H9 (cell line): ENCODE data around the gene PARD3. TPM values are rescaled to one million over a fixed set of nuclear protein-coding genes. Genes with fewer than 3 reads are reported as not detected.

Source experiments
- DNase-seq: peaks from one replicate; pipeline ENCODE4 v3.0.0-alpha.2; 2017
- H2AFZ ChIP-seq: one replicate; pipeline ENCODE4 v1.6.1; 2013; ENCODE audit warnings: mild to moderate bottlenecking, low read length, control low read depth, moderate library complexity
- H2AK5ac ChIP-seq: 2 replicates; pipeline ENCODE4 v1.6.1; 2013; ENCODE audit warnings: low read length, control low read depth, mixed read lengths; ENCODE audit not compliant: insufficient read length
- H2BK120ac ChIP-seq: one replicate; pipeline ENCODE4 v1.6.1; 2013; ENCODE audit warnings: low read depth, mild to moderate bottlenecking, low read length, control low read depth, inconsistent platforms; ENCODE audit not compliant: poor library complexity, severe bottlenecking
- H2BK12ac ChIP-seq: 2 replicates; pipeline ENCODE4 v1.6.1; 2013; ENCODE audit warnings: low read length, control low read depth, mixed read lengths, low read depth; ENCODE audit not compliant: insufficient read length
- H2BK15ac ChIP-seq: 2 replicates; pipeline ENCODE4 v1.6.1; 2013; ENCODE audit warnings: low read depth, low read length, control low read depth
- H2BK20ac ChIP-seq: one replicate; pipeline ENCODE4 v1.6.1; 2013; ENCODE audit warnings: low read depth, mild to moderate bottlenecking, low read length, control low read depth, inconsistent platforms; ENCODE audit not compliant: poor library complexity, severe bottlenecking
- H2BK5ac ChIP-seq: 2 replicates; pipeline ENCODE4 v1.6.1; 2013; ENCODE audit warnings: low read length, control low read depth, mixed read lengths; ENCODE audit not compliant: insufficient read length
- H3K14ac ChIP-seq: 2 replicates; pipeline ENCODE4 v1.6.1; 2013; ENCODE audit warnings: low read length, control low read depth; ENCODE audit not compliant: insufficient read depth
- H3K18ac ChIP-seq: 2 replicates; pipeline ENCODE4 v1.6.1; 2013; ENCODE audit warnings: low read depth, mild to moderate bottlenecking, mixed read lengths, low read length, control low read depth; ENCODE audit not compliant: insufficient read length
- H3K23ac ChIP-seq: 2 replicates; pipeline ENCODE4 v1.6.1; 2013; ENCODE audit warnings: low read length, control low read depth, mixed read lengths, low read depth; ENCODE audit not compliant: insufficient read length
- H3K23me2 ChIP-seq: 2 replicates; pipeline ENCODE4 v1.6.1; 2013; ENCODE audit warnings: low read depth, mild to moderate bottlenecking, mixed read lengths, low read length, control low read depth; ENCODE audit not compliant: insufficient read length, poor library complexity, severe bottlenecking
- H3K27ac ChIP-seq: 2 replicates; pipeline ENCODE4 v1.5.1; 2013; ENCODE audit warnings: low read length, control low read depth, mixed read lengths, low read depth; ENCODE audit not compliant: insufficient read length
- H3K27me3 ChIP-seq: 2 replicates; pipeline ENCODE4 v1.6.1; 2013; ENCODE audit warnings: low read length, control low read depth, inconsistent platforms; ENCODE audit not compliant: insufficient read depth
- H3K4ac ChIP-seq: 2 replicates; pipeline ENCODE4 v1.6.1; 2013; ENCODE audit warnings: low read depth, mild to moderate bottlenecking, control low read depth, inconsistent platforms, low read length, moderate library complexity
- H3K4me1 ChIP-seq: 2 replicates; pipeline ENCODE4 v1.6.1; 2013; ENCODE audit warnings: low read length, control low read depth, inconsistent platforms; ENCODE audit not compliant: insufficient read depth
- H3K4me2 ChIP-seq: 2 replicates; pipeline ENCODE4 v1.6.1; 2013; ENCODE audit warnings: low read length, control low read depth, mixed read lengths; ENCODE audit not compliant: insufficient read length, insufficient read depth
- H3K56ac ChIP-seq: 2 replicates; pipeline ENCODE4 v1.6.1; 2013; ENCODE audit warnings: low read depth, mild to moderate bottlenecking, mixed read lengths, low read length, control low read depth; ENCODE audit not compliant: insufficient read length
- H3K79me1 ChIP-seq: 2 replicates; pipeline ENCODE4 v1.6.1; 2013; ENCODE audit warnings: low read depth, mild to moderate bottlenecking, moderate library complexity, low read length, control low read depth, inconsistent platforms; ENCODE audit not compliant: insufficient read depth, poor library complexity, severe bottlenecking
- H3K79me2 ChIP-seq: 2 replicates; pipeline ENCODE4 v1.6.1; 2013; ENCODE audit warnings: low read length, control low read depth, inconsistent platforms; ENCODE audit not compliant: insufficient read depth
- H3K9ac ChIP-seq: 2 replicates; pipeline ENCODE4 v1.6.1; 2013; ENCODE audit warnings: low read length, control low read depth, mixed read lengths; ENCODE audit not compliant: insufficient read length; ENCODE audit errors: extremely low read depth
- H3K9me3 ChIP-seq: one replicate; pipeline ENCODE4 v1.6.1; 2013; ENCODE audit warnings: low read depth, low read length, inconsistent platforms; ENCODE audit not compliant: control insufficient read depth
- H3T11ph ChIP-seq: one replicate; pipeline ENCODE4 v1.6.1; 2013; ENCODE audit warnings: mild to moderate bottlenecking, low read length, control low read depth, inconsistent platforms
- H4K20me1 ChIP-seq: one replicate; pipeline ENCODE4 v1.6.1; 2013; ENCODE audit not compliant: control insufficient read depth, insufficient read length, insufficient read depth
- H4K5ac ChIP-seq: 2 replicates; pipeline ENCODE4 v1.6.1; 2013; ENCODE audit warnings: low read depth, mild to moderate bottlenecking, mixed read lengths, low read length, control low read depth; ENCODE audit not compliant: insufficient read length
- H4K8ac ChIP-seq: replicated peaks from 2 replicates; pipeline ENCODE4 v1.6.1; 2013; ENCODE audit warnings: low read length, control low read depth, mixed read lengths, low read depth; ENCODE audit not compliant: insufficient read length
- H4K91ac ChIP-seq: 2 replicates; pipeline ENCODE4 v1.6.1; 2013; ENCODE audit warnings: low read depth, mild to moderate bottlenecking, moderate library complexity, mixed read lengths, low read length, control low read depth; ENCODE audit not compliant: insufficient read length
- H3K27ac Mint-ChIP-seq, 3 experiments: 2 replicates in 2 of 3; 3 replicates in 1 of 3; pipeline ENCODE4 v1.8.0; 2020 to 2021; ENCODE audit warnings: mixed read lengths in 3 of 3, mild to moderate bottlenecking in 1 of 3, moderate library complexity in 1 of 3
- H3K27me3 Mint-ChIP-seq: 2 replicates; pipeline ENCODE4 v1.8.0; 2021; ENCODE audit warnings: low read depth, mild to moderate bottlenecking, moderate library complexity, mixed read lengths
- H3K36me3 Mint-ChIP-seq, 3 experiments: 2 replicates in 2 of 3; 3 replicates in 1 of 3; pipeline ENCODE4 v1.8.0; 2020 to 2021; ENCODE audit warnings: low read depth in 3 of 3, mixed read lengths in 3 of 3; ENCODE audit not compliant: insufficient read depth in 1 of 3
- H3K4me1 Mint-ChIP-seq, 2 experiments: 2 replicates each; pipeline ENCODE4 v1.8.0; 2020; ENCODE audit warnings: mixed read lengths in 2 of 2
- H3K4me3 Mint-ChIP-seq, 2 experiments: 2 replicates in 1 of 2; 3 replicates in 1 of 2; pipeline ENCODE4 v1.8.0; 2020 to 2021; ENCODE audit warnings: mild to moderate bottlenecking in 2 of 2, mixed read lengths in 2 of 2, moderate library complexity in 1 of 2
- H3K9me3 Mint-ChIP-seq, 2 experiments: 2 replicates in 1 of 2; 3 replicates in 1 of 2; pipeline ENCODE4 v1.8.0; 2020; ENCODE audit warnings: mild to moderate bottlenecking in 2 of 2, mixed read lengths in 2 of 2, moderate library complexity in 1 of 2
- CTCF ChIP-seq: fragments of 200-600 bp; sonication (generic); conservative IDR thresholded peaks from 3 replicates; pipeline ENCODE4 v1.8.0; 2021; ENCODE audit warnings: antibody characterized with exemption, mild to moderate bottlenecking
- WGBS: extraction: QIAGEN DNeasy Blood & Tissue Kit; methylation state at CpG from one replicate; pipeline ENCODE4 v1.1.7; 2013; ENCODE audit warnings: missing lambda C conversion rate, low lambda C conversion rate, mixed read lengths; ENCODE audit not compliant: insufficient read length; ENCODE audit errors: extremely low coverage; 5-methylcytosine and 5-hydroxymethylcytosine counted together
- total RNA-seq: library from RNA; stranded (reverse); gene quantifications from 2 replicates; pipeline ENCODE4 v1.2.1, GENCODE V29; 2021

The PARD3 gene
- total RNA-seq, 1 experiment from 2014 or later = 44.7 TPM

DNA sequence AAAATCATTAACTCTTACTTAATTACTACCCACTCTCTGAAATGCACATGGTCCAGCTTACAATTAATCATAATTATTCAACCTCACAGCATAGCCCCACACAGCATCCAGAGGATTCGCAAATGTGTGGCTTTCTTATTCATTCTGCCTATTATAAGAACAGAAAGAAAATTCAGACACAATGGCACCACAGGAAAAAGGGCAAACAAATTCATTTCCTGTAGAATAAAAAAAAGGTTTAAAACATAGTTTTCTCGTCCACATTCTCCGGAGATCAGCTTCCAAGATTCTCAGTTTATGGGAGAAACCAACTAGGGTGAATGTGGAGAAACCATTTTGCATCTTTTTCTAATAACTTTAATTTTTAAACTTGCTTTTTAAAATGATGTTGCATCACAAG, 201.6 kb downstream of the PARD3 start:
- Histone ChIP-seq H3T11ph (no peak overlapping the region), H3K9me3 (no peaks in the 10 kb centered on the region), H3K18ac (no peak overlapping the region), H3K4ac (no peak overlapping the region), H2BK20ac (no peak overlapping the region), H4K8ac (no peak overlapping the region), H4K5ac (no peak overlapping the region), H3K79me2 (peaks cover 2% of the 10 kb centered on the region; the same call in 1 of the 2 replicates), H2BK15ac (no peak overlapping the region), H3K27ac (no peak overlapping the region), H3K56ac (no peak overlapping the region), H2BK12ac (no peak overlapping the region), H2AFZ (no peak overlapping the region), H2BK120ac (no peak overlapping the region), H2AK5ac (no peak overlapping the region), H4K20me1 (no peaks in the 10 kb centered on the region), H3K23me2 (no peaks in the 10 kb centered on the region), H3K79me1 (peaks cover 2% of the 10 kb centered on the region), H3K9ac (no peak overlapping the region), H3K27me3 (no peaks in the 10 kb centered on the region), H2BK5ac (no peak overlapping the region), H3K23ac (no peak overlapping the region), H3K14ac (no peak overlapping the region), H3K4me2 (no peak overlapping the region), H3K4me1 (no peaks in the 10 kb centered on the region; the same call in 1 of the 2 replicates), H4K91ac (no peak overlapping the region)
- H3K4me1 Mint-ChIP-seq = peaks cover 26 to 31% of the 10 kb centered on the region in 2 experiments
- no peak for TF ChIP-seq CTCF
- no CpG with 5 or more reads among the region's 3 CpGs for WGBS
- H3K9me3 Mint-ChIP-seq = no peaks in the 10 kb centered on the region
- no peaks in the 10 kb centered on the region for H3K36me3 Mint-ChIP-seq
- H3K4me3 Mint-ChIP-seq = no peak overlapping the region
- H3K27me3 Mint-ChIP-seq = no peaks in the 10 kb centered on the region
- DNase-seq = no peak
- H3K27ac Mint-ChIP-seq = no peak overlapping the region; a peak in 2 of 7 replicates
